IgD-negative memory B cell (primary cell): ENCODE data around the gene AQP12B. TPM values are rescaled to one million over a fixed set of nuclear protein-coding genes. Genes with fewer than 3 reads are reported as not detected.

Experiments used
- H3K27ac Mint-ChIP-seq, 3 donors: one replicate each; pipeline ENCODE4 v1.8.0; 2020 to 2022; ENCODE audit warnings: mild to moderate bottlenecking in 3 of 3, mixed read lengths in 3 of 3, moderate library complexity in 1 of 3
- H3K27me3 Mint-ChIP-seq: one replicate; pipeline ENCODE4 v1.8.0; 2021; ENCODE audit warnings: mixed read lengths
- H3K36me3 Mint-ChIP-seq: one replicate; pipeline ENCODE4 v1.8.0; 2020; ENCODE audit warnings: mild to moderate bottlenecking, mixed read lengths
- H3K4me1 Mint-ChIP-seq, 3 donors: one replicate each; pipeline ENCODE4 v1.8.0; 2020 to 2022; ENCODE audit warnings: mixed read lengths in 3 of 3, mild to moderate bottlenecking in 1 of 3
- H3K4me3 Mint-ChIP-seq, 4 donors: one replicate each; pipeline ENCODE4 v1.8.0; 2020 to 2022; ENCODE audit warnings: mild to moderate bottlenecking in 4 of 4, mixed read lengths in 4 of 4, moderate library complexity in 3 of 4
- H3K9me3 Mint-ChIP-seq, 3 donors: one replicate each; pipeline ENCODE4 v1.8.0; 2020 to 2021; ENCODE audit warnings: mixed read lengths in 3 of 3, mild to moderate bottlenecking in 1 of 3
- polyA plus RNA-seq: library from polyadenylated mRNA; unstranded; fragments of 300-500 nt; fragmentation: Illumina TruSeq; gene quantifications from one replicate; pipeline ENCODE4 v1.2.3, GENCODE V29; 2021

Gene AQP12B
- polyA plus RNA-seq, 1 donor from 2014 or later, result not detected

- H3K36me3 Mint-ChIP-seq, result no peaks in the 10 kb centered on the region
- H3K27me3 Mint-ChIP-seq, result no peaks in the 10 kb centered on the region
- no peak overlapping the region for H3K4me3 Mint-ChIP-seq
- no peaks in the 10 kb centered on the region for H3K4me1 Mint-ChIP-seq
- H3K9me3 Mint-ChIP-seq, result no peaks in the 10 kb centered on the region
- no peak overlapping the region for H3K27ac Mint-ChIP-seq
Measured at GRCh38 chr2:240721596-240722180, 39.0 kb upstream of the AQP12B start.

- Mint-ChIP-seq H3K9me3 (no peaks in the 10 kb centered on the region), H3K27ac (no peak overlapping the region), H3K36me3 (no peaks in the 10 kb centered on the region), H3K4me1 (no peaks in the 10 kb centered on the region), H3K27me3 (peaks cover 6% of the 10 kb centered on the region), H3K4me3 (no peak overlapping the region)
Measured at GRCh38 chr2:240720686-240721595, 38.3 kb upstream of the AQP12B start.

- Mint-ChIP-seq H3K27me3 (peaks cover 6% of the 10 kb centered on the region), H3K4me3 (no peak overlapping the region), H3K4me1 (no peaks in the 10 kb centered on the region), H3K9me3 (no peaks in the 10 kb centered on the region), H3K27ac (no peak overlapping the region), H3K36me3 (no peaks in the 10 kb centered on the region)
Measured at GRCh38 chr2:240719676-240720545, 37.2 kb upstream of the AQP12B start.

GRCh38 chr2:240718896-240719490 is 36.3 kb upstream of the AQP12B start:
- Mint-ChIP-seq H3K9me3 (no peaks in the 10 kb centered on the region), H3K27me3 (peaks cover 6% of the 10 kb centered on the region), H3K4me1 (no peaks in the 10 kb centered on the region), H3K27ac (no peak overlapping the region), H3K36me3 (no peaks in the 10 kb centered on the region), H3K4me3 (no peak overlapping the region)

GRCh38 chr2:240717681-240718581 is 35.2 kb upstream of the AQP12B start:
- Mint-ChIP-seq H3K27ac (no peak overlapping the region), H3K4me1 (no peaks in the 10 kb centered on the region), H3K4me3 (no peak overlapping the region), H3K36me3 (no peaks in the 10 kb centered on the region), H3K9me3 (no peaks in the 10 kb centered on the region), H3K27me3 (peaks cover 6% of the 10 kb centered on the region)

GRCh38 chr2:240717181-240717641 is 34.5 kb upstream of the AQP12B start:
- Mint-ChIP-seq H3K9me3 (no peaks in the 10 kb centered on the region), H3K4me1 (no peaks in the 10 kb centered on the region), H3K27ac (no peak overlapping the region), H3K4me3 (no peak overlapping the region), H3K36me3 (no peaks in the 10 kb centered on the region), H3K27me3 (peaks cover 6% of the 10 kb centered on the region)

- H3K4me1 Mint-ChIP-seq, result no peaks in the 10 kb centered on the region
- H3K9me3 Mint-ChIP-seq, result no peaks in the 10 kb centered on the region
- H3K36me3 Mint-ChIP-seq, result no peaks in the 10 kb centered on the region
- peaks cover 6% of the 10 kb centered on the region for H3K27me3 Mint-ChIP-seq
- no peak overlapping the region for H3K4me3 Mint-ChIP-seq
- no peak overlapping the region for H3K27ac Mint-ChIP-seq
Measured at GRCh38 chr2:240716130-240716798, 33.6 kb upstream of the AQP12B start.

GRCh38 chr2:240714747-240715725 is 32.4 kb upstream of the AQP12B start:
- Mint-ChIP-seq H3K36me3 (no peaks in the 10 kb centered on the region), H3K27me3 (peaks cover 6% of the 10 kb centered on the region), H3K9me3 (no peaks in the 10 kb centered on the region), H3K27ac (no peak overlapping the region), H3K4me3 (no peak overlapping the region), H3K4me1 (no peaks in the 10 kb centered on the region)

GRCh38 chr2:240713928-240714746 is 31.5 kb upstream of the AQP12B start:
- no peaks in the 10 kb centered on the region for H3K9me3 Mint-ChIP-seq
- no peak overlapping the region for H3K4me3 Mint-ChIP-seq
- no peaks in the 10 kb centered on the region for H3K4me1 Mint-ChIP-seq
- H3K27ac Mint-ChIP-seq, result no peak overlapping the region
- H3K36me3 Mint-ChIP-seq, result no peaks in the 10 kb centered on the region
- peaks cover 6% of the 10 kb centered on the region for H3K27me3 Mint-ChIP-seq

- H3K9me3 Mint-ChIP-seq, result peaks cover 0 to 1% (median 0%) of the 10 kb centered on the region in 3 donors
- H3K4me1 Mint-ChIP-seq, result no peaks in the 10 kb centered on the region
- no peak overlapping the region for H3K27ac Mint-ChIP-seq
- H3K36me3 Mint-ChIP-seq, result no peaks in the 10 kb centered on the region
- H3K27me3 Mint-ChIP-seq, result peaks cover 9% of the 10 kb centered on the region
- H3K4me3 Mint-ChIP-seq, result no peak overlapping the region
Measured at GRCh38 chr2:240713071-240713927, 30.6 kb upstream of the AQP12B start.

- H3K9me3 Mint-ChIP-seq, result peaks cover 0 to 2% (median 0%) of the 10 kb centered on the region in 3 donors
- H3K27me3 Mint-ChIP-seq, result peaks cover 9% of the 10 kb centered on the region
- H3K27ac Mint-ChIP-seq, result no peak overlapping the region
- H3K4me1 Mint-ChIP-seq, result no peaks in the 10 kb centered on the region
- no peaks in the 10 kb centered on the region for H3K36me3 Mint-ChIP-seq
- no peak overlapping the region for H3K4me3 Mint-ChIP-seq
Measured at GRCh38 chr2:240712121-240712520, 29.4 kb upstream of the AQP12B start.
